D721Med (cell line): ENCODE results near the gene RNF220.
"Not testable (repeated sequence)": the region's sequence is repeated elsewhere in the genome, so short reads cannot be mapped to it uniquely, and the experiment has no call there.

Source experiments
- DNase-seq: peaks from one replicate; pipeline ENCODE4 v3.0.0; 2011; ENCODE audit warnings: low spot score; ENCODE audit not compliant: insufficient read length
- FAIRE-seq: peaks from 2 replicates; lab custom pipeline; 2011; peaks lifted over from hg19 to GRCh38; lab: Jason Lieb, UNC
- CTCF ChIP-seq: IDR thresholded peaks from 2 replicates; pipeline ENCODE4 v1.5.1; 2012; ENCODE audit warnings: mild to moderate bottlenecking, control low read depth; ENCODE audit not compliant: insufficient read depth; ENCODE audit errors: missing control alignments

The RNF220 gene

GRCh38 chr1:44695671-44696070 is 290.6 kb downstream of the RNF220 start:
- DNase-seq (no peak), FAIRE-seq (no peak)
- no peak for TF ChIP-seq CTCF

- DNase-seq, result no peak
- FAIRE-seq, result no peak
- no peak for TF ChIP-seq CTCF
Observed at GRCh38 chr1:44696101-44696500, 291.0 kb downstream of the RNF220 start.

GRCh38 chr1:44696789-44697345 is 291.8 kb downstream of the RNF220 start:
- DNase-seq, result no peak
- no peak for TF ChIP-seq CTCF
- FAIRE-seq, result no peak

- no peak for FAIRE-seq
Observed at GRCh38 chr1:44698138-44698537, 293.1 kb downstream of the RNF220 start.

GRCh38 chr1:44699375-44699774 is 294.3 kb downstream of the RNF220 start:
- not testable (repeated sequence) for FAIRE-seq, DNase-seq

More at GRCh38 chr1:44698138-44698537, 293.1 kb downstream of the RNF220 start:
- no peak for DNase-seq
- TF ChIP-seq CTCF, result no peak

- no peak for TF ChIP-seq CTCF
- DNase-seq (no peak), FAIRE-seq (no peak)
Observed at GRCh38 chr1:44700573-44700972, 295.5 kb downstream of the RNF220 start.

GRCh38 chr1:44701141-44701573 is 296.1 kb downstream of the RNF220 start:
- DNase-seq (no peak), FAIRE-seq (no peak)

More at GRCh38 chr1:44701141-44701573, 296.1 kb downstream of the RNF220 start:
- no peak for TF ChIP-seq CTCF
